Right lobe of liver (tissue), 6 donors: ENCODE results near the gene WDR88. TPM values are rescaled to one million over a fixed set of nuclear protein-coding genes. Genes with fewer than 3 reads are reported as not detected.

Source experiments
- ATAC-seq, 4 donors: fragments of 200-7000 bp; cut with Tn5 transposase; one replicate each; pipeline ENCODE4 v1.9.1; 2020; ENCODE audit warnings: mild to moderate bottlenecking in 4 of 4, moderate library complexity in 4 of 4
- DNase-seq, 3 donors: peaks; one replicate each; pipeline ENCODE4 v3.0.0-alpha.2; 2020
- H3K27ac ChIP-seq, 3 donors: fragments of 200-600 bp; one replicate each; pipeline ENCODE4 v1.8.0; 2022
- H3K27me3 ChIP-seq, 2 donors: fragments of 200-600 bp; one replicate each; pipeline ENCODE4 v1.8.0; 2022
- H3K36me3 ChIP-seq, 4 donors: fragments of 200-600 bp; sonication (generic) in 1 of 4; one replicate each; pipeline versions ENCODE4 v1.5.1 to v1.8.0; 2017 to 2022; ENCODE audit warnings: control low read depth in 1 of 4
- H3K4me1 ChIP-seq, 4 donors: fragments of 200-600 bp; sonication (generic) in 1 of 4; one replicate each; pipeline versions ENCODE4 v1.5.1 to v1.8.0; 2017 to 2022; ENCODE audit warnings: control low read depth in 1 of 4
- H3K4me3 ChIP-seq, 3 donors: fragments of 200-600 bp; one replicate each; pipeline ENCODE4 v1.8.0; 2022
- H3K9me3 ChIP-seq, 4 donors: fragments of 200-600 bp; sonication (generic) in 1 of 4; one replicate each; pipeline versions ENCODE4 v1.5.1 to v1.8.0; 2017 to 2022; ENCODE audit warnings: control low read depth in 1 of 4
- CTCF ChIP-seq, 4 donors: fragments of 200-600 bp in 3 of 4; fragments of 450-650 bp in 1 of 4; IDR thresholded peaks; one replicate each; pipeline versions ENCODE4 v1.5.1 to v1.8.0; 2016 to 2022; ENCODE audit warnings: antibody characterized with exemption in 4 of 4, mild to moderate bottlenecking in 2 of 4
- POLR2A ChIP-seq: fragments of 450-650 bp; IDR thresholded peaks from one replicate; pipeline ENCODE4 v1.6.1; 2017; ENCODE audit warnings: antibody characterized with exemption, mild to moderate bottlenecking
- WGBS: methylation state at CpG from one replicate; pipeline ENCODE4 v1.1.6; 2018; ENCODE audit warnings: low coverage, low lambda C conversion rate; ENCODE audit not compliant: insufficient coverage; ENCODE audit errors: missing lambda C conversion rate; 5-methylcytosine and 5-hydroxymethylcytosine counted together
- intact Hi-C, 2 donors: fragments of 100-400 bp; cut with DNase I; formaldehyde crosslinking; loops; one replicate each; pipeline versions ENCODE4 v1.11.2 to v1.14.1; 2022
- long read RNA-seq: library from polyadenylated mRNA; unstranded; transcript quantifications from one replicate; pipeline ENCODE4 v2.0.0, GENCODE V29; 2019
- total RNA-seq, 6 experiments: library from RNA; depleted of rRNA in 2 of 6; stranded (reverse); fragments of >200 nt in 2 of 6; fragmentation: NEBNext Ultra II Directional in 3 of 6; extraction: Animal tissue kit (Norgen Biotek cat#: 25700) in 3 of 6; gene quantifications; one replicate each; pipeline versions ENCODE4 v1.1.0 to v1.2.4, GENCODE V29; 2016 to 2023
- donor health status: DM: no; HTN: yes; CAD: no.
- donor health status: DM: no; HTN: no; CAD: no.
- donor health status: DM: no; HTN: no; CAD: no.
- donor health status: DM: no; HTN: yes; CAD: no.
- donor health status: DM: no; HTN: yes; CAD: no.

The WDR88 gene
- not detected for total RNA-seq
- long read RNA-seq, result 0 reads

- 90% methylated on average over 6 of the region's 43 CpGs for WGBS
- no peak within 1 kb of the TSS for H3K4me3 ChIP-seq
- intact Hi-C loops, result no loop called here
- peak in 1 of 4 donors; percentile 16 for ATAC-seq
- DNase-seq, result no peak
- no peaks in the 10 kb centered on the region for H3K27me3 ChIP-seq
- H3K9me3 ChIP-seq, result no peaks in the 10 kb centered on the region
- H3K4me1 ChIP-seq, result no peaks in the 10 kb centered on the region
- no peak within 1 kb of the TSS for H3K27ac ChIP-seq
- TF ChIP-seq POLR2A (no peak), CTCF (IDR thresholded peaks at IDR 0.05) (no peak)
- H3K36me3 ChIP-seq, result peaks cover 0 to 31% (median 8%) of the 10 kb centered on the region in 4 donors
Observed at GRCh38 chr19:33132021-33132420, at the start of gene WDR88. Gene WDR88, plus strand, starts transcription at chr19:33132114. Its CDS starts 56 bp downstream, at chr19:33132170.

- TF ChIP-seq POLR2A (no peak), CTCF (IDR thresholded peaks at IDR 0.05) (no peak)
- no peak for DNase-seq
- peaks cover 0 to 8% (median 3%) of the 10 kb centered on the region in 4 donors for H3K4me1 ChIP-seq
- WGBS, result 100% methylated on average over 2 of the region's 3 CpGs
- H3K27me3 ChIP-seq, result no peaks in the 10 kb centered on the region
- no peak for ATAC-seq
- H3K9me3 ChIP-seq, result no peaks in the 10 kb centered on the region
- intact Hi-C loops, result no loop called here
- H3K36me3 ChIP-seq, result peaks cover 1 to 23% (median 6%) of the 10 kb centered on the region in 4 donors
- H3K27ac ChIP-seq, result no peak overlapping the region
- H3K4me3 ChIP-seq, result no peak overlapping the region
Observed at GRCh38 chr19:33085570-33086128, 46.3 kb upstream of the WDR88 start.

GRCh38 chr19:33086955-33087354 lies 45.0 kb upstream of the WDR88 start:
- intact Hi-C loops, result no loop called here

GRCh38 chr19:33089010-33089409 lies 42.9 kb upstream of the WDR88 start:
- H3K27ac ChIP-seq, result no peak overlapping the region
- no peaks in the 10 kb centered on the region for H3K4me1 ChIP-seq
- no peak for TF ChIP-seq CTCF (IDR thresholded peaks at IDR 0.05)
- TF ChIP-seq POLR2A, result no peak
- ATAC-seq (no peak), DNase-seq (no peak)
- intact Hi-C loops, result no loop called here
- WGBS, result 64% methylated on average over 3 of the region's 3 CpGs
- no peak overlapping the region for H3K4me3 ChIP-seq
- no peaks in the 10 kb centered on the region for H3K9me3 ChIP-seq
- peaks cover 1 to 44% (median 10%) of the 10 kb centered on the region in 4 donors for H3K36me3 ChIP-seq
- H3K27me3 ChIP-seq, result no peaks in the 10 kb centered on the region

More at GRCh38 chr19:33086955-33087354, 45.0 kb upstream of the WDR88 start:
- H3K4me1 ChIP-seq, result peaks cover 0 to 3% (median under 1%) of the 10 kb centered on the region in 4 donors
- no peaks in the 10 kb centered on the region for H3K9me3 ChIP-seq
- no peak overlapping the region for H3K4me3 ChIP-seq
- 50% methylated on average over 1 of the region's 1 CpG for WGBS
- no peak overlapping the region for H3K27ac ChIP-seq
- H3K27me3 ChIP-seq, result no peaks in the 10 kb centered on the region
- H3K36me3 ChIP-seq, result peaks cover 1 to 32% (median 8%) of the 10 kb centered on the region in 4 donors
- no peak for DNase-seq
- TF ChIP-seq POLR2A (no peak), CTCF (IDR thresholded peaks at IDR 0.05) (no peak)
- ATAC-seq, result no peak
